ENCODE results near the gene ALPL. TPM values are rescaled to one million over a fixed set of nuclear protein-coding genes. Genes with fewer than 3 reads are reported as not detected.

The ALPL gene
- total and polyA plus RNA-seq, 9 of the 15 experiments (the other 6 are each of a cell fraction or from before 2014, with no cell fraction given), result 0.04 to 0.38 (median 0.18) TPM; not detected in 4

DNA sequence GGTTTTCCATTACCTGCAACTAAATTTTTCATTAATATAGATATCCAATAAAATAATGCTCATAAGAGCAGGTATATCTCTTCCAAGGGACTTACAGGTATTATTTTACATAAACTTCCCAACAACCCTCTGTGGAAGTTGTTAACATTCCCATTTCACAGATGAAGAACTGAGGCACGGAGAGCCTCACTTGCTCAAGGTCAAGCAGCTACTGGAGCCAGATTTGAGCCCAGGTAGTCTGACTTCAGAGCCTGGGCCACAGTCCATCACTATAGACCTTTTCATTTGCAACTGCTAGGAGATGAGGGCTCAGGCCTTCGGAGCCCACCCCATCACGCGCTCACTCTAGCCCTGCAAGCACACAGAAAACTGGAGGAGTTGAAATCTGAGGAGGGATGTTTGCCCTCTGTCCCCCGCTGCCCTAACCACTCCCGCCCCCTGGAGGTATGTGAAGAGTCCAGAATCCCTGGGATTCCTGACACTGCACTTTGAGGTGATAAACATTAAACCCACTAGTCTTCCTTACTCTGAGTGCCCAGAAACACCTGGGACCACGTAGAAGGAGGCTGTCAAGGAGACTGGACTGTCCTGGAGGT is 11.7 kb upstream of the ALPL start (continued):
- TF ChIP-seq, protein P1, sequence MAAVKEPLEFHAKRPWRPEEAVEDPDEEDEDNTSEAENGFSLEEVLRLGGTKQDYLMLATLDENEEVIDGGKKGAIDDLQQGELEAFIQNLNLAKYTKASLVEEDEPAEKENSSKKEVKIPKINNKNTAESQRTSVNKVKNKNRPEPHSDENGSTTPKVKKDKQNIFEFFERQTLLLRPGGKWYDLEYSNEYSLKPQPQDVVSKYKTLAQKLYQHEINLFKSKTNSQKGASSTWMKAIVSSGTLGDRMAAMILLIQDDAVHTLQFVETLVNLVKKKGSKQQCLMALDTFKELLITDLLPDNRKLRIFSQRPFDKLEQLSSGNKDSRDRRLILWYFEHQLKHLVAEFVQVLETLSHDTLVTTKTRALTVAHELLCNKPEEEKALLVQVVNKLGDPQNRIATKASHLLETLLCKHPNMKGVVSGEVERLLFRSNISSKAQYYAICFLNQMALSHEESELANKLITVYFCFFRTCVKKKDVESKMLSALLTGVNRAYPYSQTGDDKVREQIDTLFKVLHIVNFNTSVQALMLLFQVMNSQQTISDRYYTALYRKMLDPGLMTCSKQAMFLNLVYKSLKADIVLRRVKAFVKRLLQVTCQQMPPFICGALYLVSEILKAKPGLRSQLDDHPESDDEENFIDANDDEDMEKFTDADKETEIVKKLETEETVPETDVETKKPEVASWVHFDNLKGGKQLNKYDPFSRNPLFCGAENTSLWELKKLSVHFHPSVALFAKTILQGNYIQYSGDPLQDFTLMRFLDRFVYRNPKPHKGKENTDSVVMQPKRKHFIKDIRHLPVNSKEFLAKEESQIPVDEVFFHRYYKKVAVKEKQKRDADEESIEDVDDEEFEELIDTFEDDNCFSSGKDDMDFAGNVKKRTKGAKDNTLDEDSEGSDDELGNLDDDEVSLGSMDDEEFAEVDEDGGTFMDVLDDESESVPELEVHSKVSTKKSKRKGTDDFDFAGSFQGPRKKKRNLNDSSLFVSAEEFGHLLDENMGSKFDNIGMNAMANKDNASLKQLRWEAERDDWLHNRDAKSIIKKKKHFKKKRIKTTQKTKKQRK (IDR thresholded peaks at IDR 0.05; ENCODE audit: borderline replicate concordance, low read depth, low read length), result no peak
- TF ChIP-seq, protein P2, sequence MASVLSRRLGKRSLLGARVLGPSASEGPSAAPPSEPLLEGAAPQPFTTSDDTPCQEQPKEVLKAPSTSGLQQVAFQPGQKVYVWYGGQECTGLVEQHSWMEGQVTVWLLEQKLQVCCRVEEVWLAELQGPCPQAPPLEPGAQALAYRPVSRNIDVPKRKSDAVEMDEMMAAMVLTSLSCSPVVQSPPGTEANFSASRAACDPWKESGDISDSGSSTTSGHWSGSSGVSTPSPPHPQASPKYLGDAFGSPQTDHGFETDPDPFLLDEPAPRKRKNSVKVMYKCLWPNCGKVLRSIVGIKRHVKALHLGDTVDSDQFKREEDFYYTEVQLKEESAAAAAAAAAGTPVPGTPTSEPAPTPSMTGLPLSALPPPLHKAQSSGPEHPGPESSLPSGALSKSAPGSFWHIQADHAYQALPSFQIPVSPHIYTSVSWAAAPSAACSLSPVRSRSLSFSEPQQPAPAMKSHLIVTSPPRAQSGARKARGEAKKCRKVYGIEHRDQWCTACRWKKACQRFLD (CRISPR knock-in tag; IDR thresholded peaks at IDR 0.05), result no peak
- TF ChIP-seq NR2F6 (CRISPR knock-in tag; IDR thresholded peaks at IDR 0.05), result no peak
- no peak for TF ChIP-seq SUPT5H (IDR thresholded peaks at IDR 0.05)
- TF ChIP-seq DMBX1 (CRISPR knock-in tag; IDR thresholded peaks at IDR 0.05; ENCODE audit: borderline replicate concordance), result no peak
- TF ChIP-seq, protein P3, sequence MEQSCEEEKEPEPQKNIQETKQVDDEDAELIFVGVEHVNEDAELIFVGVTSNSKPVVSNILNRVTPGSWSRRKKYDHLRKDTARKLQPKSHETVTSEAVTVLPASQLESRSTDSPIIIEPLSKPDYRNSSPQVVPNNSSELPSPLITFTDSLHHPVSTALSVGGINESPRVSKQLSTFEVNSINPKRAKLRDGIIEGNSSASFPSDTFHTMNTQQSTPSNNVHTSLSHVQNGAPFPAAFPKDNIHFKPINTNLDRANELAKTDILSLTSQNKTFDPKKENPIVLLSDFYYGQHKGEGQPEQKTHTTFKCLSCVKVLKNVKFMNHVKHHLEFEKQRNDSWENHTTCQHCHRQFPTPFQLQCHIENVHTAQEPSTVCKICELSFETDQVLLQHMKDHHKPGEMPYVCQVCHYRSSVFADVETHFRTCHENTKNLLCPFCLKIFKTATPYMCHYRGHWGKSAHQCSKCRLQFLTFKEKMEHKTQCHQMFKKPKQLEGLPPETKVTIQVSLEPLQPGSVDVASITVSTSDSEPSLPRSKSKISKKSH (CRISPR knock-in tag; IDR thresholded peaks at IDR 0.05), result no peak
- TF ChIP-seq PYGO2 (tag; IDR thresholded peaks at IDR 0.05), result no peak
- TF ChIP-seq, protein P4, sequence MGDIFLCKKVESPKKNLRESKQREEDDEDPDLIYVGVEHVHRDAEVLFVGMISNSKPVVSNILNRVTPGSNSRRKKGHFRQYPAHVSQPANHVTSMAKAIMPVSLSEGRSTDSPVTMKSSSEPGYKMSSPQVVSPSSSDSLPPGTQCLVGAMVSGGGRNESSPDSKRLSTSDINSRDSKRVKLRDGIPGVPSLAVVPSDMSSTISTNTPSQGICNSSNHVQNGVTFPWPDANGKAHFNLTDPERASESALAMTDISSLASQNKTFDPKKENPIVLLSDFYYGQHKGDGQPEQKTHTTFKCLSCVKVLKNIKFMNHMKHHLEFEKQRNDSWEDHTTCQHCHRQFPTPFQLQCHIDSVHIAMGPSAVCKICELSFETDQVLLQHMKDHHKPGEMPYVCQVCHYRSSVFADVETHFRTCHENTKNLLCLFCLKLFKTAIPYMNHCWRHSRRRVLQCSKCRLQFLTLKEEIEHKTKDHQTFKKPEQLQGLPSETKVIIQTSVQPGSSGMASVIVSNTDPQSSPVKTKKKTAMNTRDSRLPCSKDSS (IDR thresholded peaks at IDR 0.05; ENCODE audit: low read depth, partially characterized antibody), result no peak
- no peak for TF ChIP-seq ZNF561 (CRISPR knock-in tag; conservative IDR thresholded peaks at IDR 0.05)
- TF ChIP-seq, protein P5, sequence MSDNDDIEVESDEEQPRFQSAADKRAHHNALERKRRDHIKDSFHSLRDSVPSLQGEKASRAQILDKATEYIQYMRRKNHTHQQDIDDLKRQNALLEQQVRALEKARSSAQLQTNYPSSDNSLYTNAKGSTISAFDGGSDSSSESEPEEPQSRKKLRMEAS (CRISPR knock-in tag; IDR thresholded peaks at IDR 0.05), result no peak
- no peak for TF ChIP-seq TRIM28 (IDR thresholded peaks at IDR 0.05)
- no peak for TF ChIP-seq KLF16 (IDR thresholded peaks at IDR 0.05)
- no peak for TF ChIP-seq L3MBTL2 (IDR thresholded peaks at IDR 0.05)
- no peak for TF ChIP-seq ZNF165 (CRISPR knock-in tag; IDR thresholded peaks at IDR 0.05; ENCODE audit: borderline replicate concordance)
- TF ChIP-seq, protein P6, sequence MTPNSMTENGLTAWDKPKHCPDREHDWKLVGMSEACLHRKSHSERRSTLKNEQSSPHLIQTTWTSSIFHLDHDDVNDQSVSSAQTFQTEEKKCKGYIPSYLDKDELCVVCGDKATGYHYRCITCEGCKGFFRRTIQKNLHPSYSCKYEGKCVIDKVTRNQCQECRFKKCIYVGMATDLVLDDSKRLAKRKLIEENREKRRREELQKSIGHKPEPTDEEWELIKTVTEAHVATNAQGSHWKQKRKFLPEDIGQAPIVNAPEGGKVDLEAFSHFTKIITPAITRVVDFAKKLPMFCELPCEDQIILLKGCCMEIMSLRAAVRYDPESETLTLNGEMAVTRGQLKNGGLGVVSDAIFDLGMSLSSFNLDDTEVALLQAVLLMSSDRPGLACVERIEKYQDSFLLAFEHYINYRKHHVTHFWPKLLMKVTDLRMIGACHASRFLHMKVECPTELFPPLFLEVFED (CRISPR knock-in tag; conservative IDR thresholded peaks at IDR 0.05), result no peak
- no peak for TF ChIP-seq NEUROD1 (IDR thresholded peaks at IDR 0.05; ENCODE audit: borderline replicate concordance, low read depth, low read length, partially characterized antibody)
- TF ChIP-seq POLR2A (conservative IDR thresholded peaks at IDR 0.05), result no peak
- no peak for TF ChIP-seq ZNF778 (CRISPR knock-in tag; IDR thresholded peaks at IDR 0.05)
- no peak for TF ChIP-seq KLF13 (tag; IDR thresholded peaks at IDR 0.05; ENCODE audit: borderline replicate concordance, low read depth)
- TF ChIP-seq KAT7 (CRISPR knock-in tag; IDR thresholded peaks at IDR 0.05; ENCODE audit: borderline replicate concordance), result no peak
